DMS153 treated with DMSO at 0.1 percent for 48 hours (cell line): ENCODE data around the gene RARG.

ENCODE experiments used
- DNase-seq: peaks from one replicate; lab custom pipeline; 2025; ENCODE audit not compliant: unreplicated experiment; lab: John Stamatoyannopoulos, UW

RARG gene

GRCh38 chr12:53224061-53224896 lies 7.7 kb downstream of the RARG start:
- no peak for DNase-seq

GRCh38 chr12:53223389-53224060 lies 8.5 kb downstream of the RARG start:
- no peak for DNase-seq

- no peak for DNase-seq
Observed at GRCh38 chr12:53222806-53223261, 9.2 kb downstream of the RARG start.

- DNase-seq: no peak
Observed at GRCh38 chr12:53222170-53222721, 9.8 kb downstream of the RARG start.

GRCh38 chr12:53221203-53222080 lies 10.6 kb downstream of the RARG start:
- DNase-seq: no peak

- DNase-seq: no peak
Observed at GRCh38 chr12:53220694-53221202, 11.3 kb downstream of the RARG start.

GRCh38 chr12:53219956-53220693 lies 11.9 kb downstream of the RARG start:
- no peak for DNase-seq

GRCh38 chr12:53219292-53219955 lies 12.6 kb downstream of the RARG start:
- no peak for DNase-seq

GRCh38 chr12:53218551-53219291 lies 13.3 kb downstream of the RARG start:
- no peak for DNase-seq

GRCh38 chr12:53217931-53218307 lies 14.1 kb downstream of the RARG start:
- DNase-seq: no peak

GRCh38 chr12:53217051-53217930 lies 14.7 kb downstream of the RARG start:
- DNase-seq: no peak

GRCh38 chr12:53215497-53215896 lies 16.5 kb downstream of the RARG start:
- DNase-seq: no peak

GRCh38 chr12:53214687-53215455 lies 17.1 kb downstream of the RARG start:
- no peak for DNase-seq

- DNase-seq: no peak
Observed at GRCh38 chr12:53214221-53214620, 17.8 kb downstream of the RARG start.

- peak; percentile 62 for DNase-seq
Observed at GRCh38 chr12:53213348-53213747, 18.7 kb downstream of the RARG start.

- no peak for DNase-seq
Observed at GRCh38 chr12:53212931-53213330, 19.1 kb downstream of the RARG start.
